GM12874 (cell line): ENCODE measurements around the gene VCAN.

Experiments used
- TF ChIP-seq, protein P1 (sequence below): IDR thresholded peaks from 2 replicates; pipeline ENCODE4 v1.5.1; 2011; ENCODE audit warnings: low read depth, mild to moderate bottlenecking, control low read depth, low read length, moderate library complexity; ENCODE audit not compliant: insufficient read depth

VCAN gene

DNA sequence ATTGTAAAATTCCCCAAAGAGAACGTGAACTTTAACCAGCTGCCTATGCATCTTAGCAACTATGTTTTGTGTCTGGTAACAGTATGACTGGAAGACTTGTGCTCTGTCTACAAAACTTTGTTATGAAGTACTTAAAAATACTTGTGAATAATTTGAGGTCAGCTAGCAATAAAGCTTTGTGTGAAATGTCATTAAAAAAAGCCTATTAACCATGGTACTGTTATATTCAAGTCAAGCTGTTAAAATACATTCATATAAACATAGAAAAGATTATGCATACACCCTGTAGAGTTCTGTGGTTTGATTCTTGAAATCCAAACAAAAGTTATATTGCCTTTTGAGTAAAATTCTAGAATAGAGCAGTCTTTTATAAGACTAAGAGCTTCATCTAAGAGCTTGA is 60.1 kb downstream of the VCAN start:
- TF ChIP-seq, protein P1, sequence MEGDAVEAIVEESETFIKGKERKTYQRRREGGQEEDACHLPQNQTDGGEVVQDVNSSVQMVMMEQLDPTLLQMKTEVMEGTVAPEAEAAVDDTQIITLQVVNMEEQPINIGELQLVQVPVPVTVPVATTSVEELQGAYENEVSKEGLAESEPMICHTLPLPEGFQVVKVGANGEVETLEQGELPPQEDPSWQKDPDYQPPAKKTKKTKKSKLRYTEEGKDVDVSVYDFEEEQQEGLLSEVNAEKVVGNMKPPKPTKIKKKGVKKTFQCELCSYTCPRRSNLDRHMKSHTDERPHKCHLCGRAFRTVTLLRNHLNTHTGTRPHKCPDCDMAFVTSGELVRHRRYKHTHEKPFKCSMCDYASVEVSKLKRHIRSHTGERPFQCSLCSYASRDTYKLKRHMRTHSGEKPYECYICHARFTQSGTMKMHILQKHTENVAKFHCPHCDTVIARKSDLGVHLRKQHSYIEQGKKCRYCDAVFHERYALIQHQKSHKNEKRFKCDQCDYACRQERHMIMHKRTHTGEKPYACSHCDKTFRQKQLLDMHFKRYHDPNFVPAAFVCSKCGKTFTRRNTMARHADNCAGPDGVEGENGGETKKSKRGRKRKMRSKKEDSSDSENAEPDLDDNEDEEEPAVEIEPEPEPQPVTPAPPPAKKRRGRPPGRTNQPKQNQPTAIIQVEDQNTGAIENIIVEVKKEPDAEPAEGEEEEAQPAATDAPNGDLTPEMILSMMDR = no peak

DNA sequence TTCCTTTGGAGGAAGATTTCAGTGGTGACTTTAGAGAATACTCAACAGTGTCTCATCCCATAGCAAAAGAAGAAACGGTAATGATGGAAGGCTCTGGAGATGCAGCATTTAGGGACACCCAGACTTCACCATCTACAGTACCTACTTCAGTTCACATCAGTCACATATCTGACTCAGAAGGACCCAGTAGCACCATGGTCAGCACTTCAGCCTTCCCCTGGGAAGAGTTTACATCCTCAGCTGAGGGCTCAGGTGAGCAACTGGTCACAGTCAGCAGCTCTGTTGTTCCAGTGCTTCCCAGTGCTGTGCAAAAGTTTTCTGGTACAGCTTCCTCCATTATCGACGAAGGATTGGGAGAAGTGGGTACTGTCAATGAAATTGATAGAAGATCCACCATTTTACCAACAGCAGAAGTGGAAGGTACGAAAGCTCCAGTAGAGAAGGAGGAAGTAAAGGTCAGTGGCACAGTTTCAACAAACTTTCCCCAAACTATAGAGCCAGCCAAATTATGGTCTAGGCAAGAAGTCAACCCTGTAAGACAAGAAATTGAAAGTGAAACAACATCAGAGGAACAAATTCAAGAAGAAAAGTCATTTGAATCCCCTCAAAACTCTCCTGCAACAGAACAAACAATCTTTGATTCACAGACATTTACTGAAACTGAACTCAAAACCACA is 67.4 kb downstream of the VCAN start:
- TF ChIP-seq, protein P1 = no peak

DNA sequence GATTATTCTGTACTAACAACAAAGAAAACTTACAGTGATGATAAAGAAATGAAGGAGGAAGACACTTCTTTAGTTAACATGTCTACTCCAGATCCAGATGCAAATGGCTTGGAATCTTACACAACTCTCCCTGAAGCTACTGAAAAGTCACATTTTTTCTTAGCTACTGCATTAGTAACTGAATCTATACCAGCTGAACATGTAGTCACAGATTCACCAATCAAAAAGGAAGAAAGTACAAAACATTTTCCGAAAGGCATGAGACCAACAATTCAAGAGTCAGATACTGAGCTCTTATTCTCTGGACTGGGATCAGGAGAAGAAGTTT is 67.9 kb downstream of the VCAN start:
- TF ChIP-seq, protein P1 = no peak

DNA sequence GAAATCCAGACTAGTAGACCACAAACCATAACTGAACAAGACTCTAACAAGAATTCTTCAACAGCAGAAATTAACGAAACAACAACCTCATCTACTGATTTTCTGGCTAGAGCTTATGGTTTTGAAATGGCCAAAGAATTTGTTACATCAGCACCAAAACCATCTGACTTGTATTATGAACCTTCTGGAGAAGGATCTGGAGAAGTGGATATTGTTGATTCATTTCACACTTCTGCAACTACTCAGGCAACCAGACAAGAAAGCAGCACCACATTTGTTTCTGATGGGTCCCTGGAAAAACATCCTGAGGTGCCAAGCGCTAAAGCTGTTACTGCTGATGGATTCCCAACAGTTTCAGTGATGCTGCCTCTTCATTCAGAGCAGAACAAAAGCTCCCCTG is 68.6 kb downstream of the VCAN start:
- TF ChIP-seq, protein P1 = no peak

DNA sequence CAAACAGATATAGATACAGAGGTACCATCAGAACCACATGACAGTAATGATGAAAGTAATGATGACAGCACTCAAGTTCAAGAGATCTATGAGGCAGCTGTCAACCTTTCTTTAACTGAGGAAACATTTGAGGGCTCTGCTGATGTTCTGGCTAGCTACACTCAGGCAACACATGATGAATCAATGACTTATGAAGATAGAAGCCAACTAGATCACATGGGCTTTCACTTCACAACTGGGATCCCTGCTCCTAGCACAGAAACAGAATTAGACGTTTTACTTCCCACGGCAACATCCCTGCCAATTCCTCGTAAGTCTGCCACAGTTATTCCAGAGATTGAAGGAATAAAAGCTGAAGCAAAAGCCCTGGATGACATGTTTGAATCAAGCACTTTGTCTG is 69.2 kb downstream of the VCAN start:
- TF ChIP-seq, protein P1 = no peak

DNA sequence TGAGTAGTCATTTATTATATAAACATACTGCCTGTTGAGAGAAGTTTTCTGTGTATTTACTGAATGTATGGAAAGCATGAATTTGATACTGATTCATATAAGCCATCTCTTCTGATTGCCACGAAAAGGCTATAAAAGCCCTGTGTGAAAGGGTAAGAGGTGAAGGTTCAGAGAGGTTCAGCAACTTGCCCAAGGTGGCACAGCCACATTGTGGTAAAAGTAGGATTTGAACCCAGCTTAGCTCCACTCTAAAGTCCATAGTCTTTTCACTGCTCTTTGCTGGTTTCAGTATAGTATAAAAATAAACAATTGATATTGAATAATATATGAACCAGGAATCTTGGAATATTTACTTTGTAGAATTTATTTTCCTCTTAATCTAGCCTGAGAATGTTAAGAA is 71.3 kb downstream of the VCAN start:
- TF ChIP-seq, protein P1 = no peak

DNA sequence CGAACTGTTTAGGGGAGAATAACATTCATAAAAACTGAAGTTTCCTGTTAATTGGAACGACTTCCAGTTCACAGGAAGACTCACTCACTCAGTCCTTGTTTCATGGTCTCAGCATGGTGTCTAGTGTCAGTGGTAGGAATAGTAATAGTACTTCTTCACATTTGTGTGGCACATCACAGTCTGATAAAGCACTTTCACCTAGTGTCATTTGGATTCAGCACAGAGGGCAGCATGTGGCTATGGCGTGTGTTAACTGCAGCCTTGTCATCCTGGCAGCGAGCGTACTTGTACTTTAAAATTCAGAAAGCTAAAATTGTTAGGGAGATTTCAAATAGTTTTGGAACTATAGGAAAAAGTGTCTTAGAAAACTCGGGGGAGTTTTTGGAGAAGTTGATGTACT is 72.4 kb downstream of the VCAN start:
- TF ChIP-seq, protein P1 = no peak
